IMR-90 (cell line): ENCODE data around the gene TUBB6. TPM values are rescaled to one million over a fixed set of nuclear protein-coding genes. Genes with fewer than 3 reads are reported as not detected.
A peak's percentile ranks its signal among the peaks of the same experiment; 100 is the strongest.

Experiments used
- ATAC-seq: fragments of 200-7000 bp; cut with Tn5 transposase; 2 replicates; pipeline ENCODE4 v1.9.1; 2020; ENCODE audit warnings: low read depth, mild to moderate bottlenecking, moderate library complexity
- BruUV-seq: library from RNA; stranded (reverse); fragments of 400-500 nt; replicated peaks from 2 replicates; lab custom pipeline; 2021; lab: Mats Ljungman, UMichigan
- CTCF ChIA-PET: fragments of 300-600 bp; formaldehyde crosslinking; extraction: SDS; loops from one replicate; lab custom pipeline; 2021; ENCODE audit warnings: antibody characterized with exemption; lab: Yijun Ruan, JAX
- POLR2A ChIA-PET: fragments of 300-600 bp; sonication (Branson Sonifier 250); formaldehyde crosslinking; loops from one replicate; lab custom pipeline; 2022; ENCODE audit warnings: antibody characterized with exemption; ENCODE audit not compliant: unreplicated experiment; lab: Charles Lee
- DNase-seq: peaks from one replicate; pipeline ENCODE4 v3.0.0; 2013
- H2AFZ ChIP-seq: replicated peaks from 2 replicates; pipeline ENCODE3; 2013; ENCODE audit warnings: low read length, mild to moderate bottlenecking; ENCODE audit not compliant: poor library complexity
- H2AK5ac ChIP-seq: 2 replicates; pipeline ENCODE4 v1.6.1; 2013; ENCODE audit warnings: low read depth, low read length, inconsistent platforms
- H2AK9ac ChIP-seq: replicated peaks from 2 replicates; pipeline ENCODE3; 2013; ENCODE audit warnings: mild to moderate bottlenecking, low read depth, low read length, moderate library complexity; ENCODE audit not compliant: poor library complexity
- H2BK120ac ChIP-seq: 2 replicates; pipeline ENCODE4 v1.6.1; 2013; ENCODE audit warnings: low read depth, low read length, inconsistent platforms
- H2BK15ac ChIP-seq: 3 replicates; pipeline ENCODE4 v1.6.1; 2013; ENCODE audit warnings: low read depth, low read length, inconsistent platforms
- H2BK20ac ChIP-seq: 2 replicates; pipeline ENCODE4 v1.6.1; 2013; ENCODE audit warnings: low read depth, mild to moderate bottlenecking, inconsistent platforms, low read length, moderate library complexity
- H2BK5ac ChIP-seq: 2 replicates; pipeline ENCODE4 v1.6.1; 2013; ENCODE audit warnings: mild to moderate bottlenecking, low read depth, low read length, inconsistent platforms; ENCODE audit not compliant: poor library complexity, severe bottlenecking
- H3K14ac ChIP-seq: replicated peaks from 2 replicates; pipeline ENCODE4 v1.6.1; 2013; ENCODE audit warnings: low read depth, low read length, inconsistent platforms
- H3K18ac ChIP-seq: 2 replicates; pipeline ENCODE4 v1.6.1; 2013; ENCODE audit warnings: low read depth, low read length, control low read depth
- H3K23ac ChIP-seq: 2 replicates; pipeline ENCODE4 v1.6.1; 2013; ENCODE audit warnings: low read depth, low read length, inconsistent platforms
- H3K27ac ChIP-seq: 2 replicates; pipeline ENCODE4 v1.5.1; 2013; ENCODE audit warnings: mild to moderate bottlenecking, control low read depth, low read length; ENCODE audit not compliant: insufficient read depth
- H3K27me3 ChIP-seq: 2 replicates; pipeline ENCODE4 v1.6.1; 2013; ENCODE audit warnings: low read length; ENCODE audit not compliant: control insufficient read depth, insufficient read depth
- H3K36me3 ChIP-seq: 2 replicates; pipeline ENCODE4 v1.6.1; 2013; ENCODE audit warnings: low read length, mixed read lengths; ENCODE audit not compliant: control insufficient read depth, insufficient read depth
- H3K4ac ChIP-seq: 2 replicates; pipeline ENCODE4 v1.6.1; 2013; ENCODE audit warnings: low read depth, low read length, inconsistent platforms
- H3K4me1 ChIP-seq: 2 replicates; pipeline ENCODE4 v1.6.1; 2013; ENCODE audit warnings: low read length, mixed read lengths; ENCODE audit not compliant: control insufficient read depth, insufficient read depth
- H3K4me2 ChIP-seq: 2 replicates; pipeline ENCODE4 v1.6.1; 2013; ENCODE audit warnings: low read depth, mild to moderate bottlenecking, control low read depth, low read length, moderate library complexity
- H3K4me3 ChIP-seq: 2 replicates; pipeline ENCODE4 v1.5.1; 2013; ENCODE audit warnings: low read depth, mild to moderate bottlenecking, control low read depth, low read length, moderate library complexity; ENCODE audit not compliant: insufficient read depth
- H3K56ac ChIP-seq: 2 replicates; pipeline ENCODE4 v1.6.1; 2013; ENCODE audit warnings: low read length, inconsistent platforms; ENCODE audit not compliant: insufficient read depth; ENCODE audit errors: extremely low read depth
- H3K79me1 ChIP-seq, 2 experiments: 2 replicates each; pipeline ENCODE4 v1.6.1; 2013; ENCODE audit warnings: low read length in 2 of 2, inconsistent platforms in 1 of 2, low read depth in 1 of 2
- H3K9ac ChIP-seq: 2 replicates; pipeline ENCODE4 v1.6.1; 2013; ENCODE audit warnings: low read depth, low read length, control low read depth
- H3K9me1 ChIP-seq: 2 replicates; pipeline ENCODE4 v1.6.1; 2013; ENCODE audit warnings: low read length, inconsistent platforms; ENCODE audit not compliant: insufficient read depth
- H3K9me3 ChIP-seq: 2 replicates; pipeline ENCODE4 v1.6.1; 2013; ENCODE audit warnings: low read length; ENCODE audit not compliant: control insufficient read depth, insufficient read depth
- H4K20me1 ChIP-seq: 2 replicates; pipeline ENCODE4 v1.6.1; 2013; ENCODE audit warnings: low read length, inconsistent platforms; ENCODE audit not compliant: insufficient read depth
- H4K5ac ChIP-seq: 2 replicates; pipeline ENCODE4 v1.6.1; 2013; ENCODE audit warnings: mild to moderate bottlenecking, low read depth, low read length, control low read depth
- H4K8ac ChIP-seq, 2 experiments: 2 replicates each; pipeline ENCODE4 v1.6.1; 2013; ENCODE audit warnings: low read depth in 2 of 2, low read length in 2 of 2, control low read depth in 1 of 2, inconsistent platforms in 1 of 2
- H4K91ac ChIP-seq: 2 replicates; pipeline ENCODE4 v1.6.1; 2013; ENCODE audit warnings: low read depth, low read length, inconsistent platforms; ENCODE audit not compliant: insufficient read depth
- BHLHE40 ChIP-seq: fragments of 150-350 bp; IDR thresholded peaks from 2 replicates; pipeline ENCODE4 v1.6.1; 2016; ENCODE audit warnings: mild to moderate bottlenecking, low read depth, low read length
- CEBPB ChIP-seq: IDR thresholded peaks from 2 replicates; pipeline ENCODE4 v1.6.1; 2012; ENCODE audit warnings: low read depth, low read length, improper control_type of control experiment
- FOS ChIP-seq: fragments of 150-350 bp; IDR thresholded peaks from 2 replicates; pipeline ENCODE4 v1.6.1; 2016; ENCODE audit warnings: low read depth, low read length
- MXI1 ChIP-seq: IDR thresholded peaks from 2 replicates; pipeline ENCODE4 v1.6.1; 2012; ENCODE audit warnings: low read depth, mild to moderate bottlenecking, low read length, moderate library complexity, borderline replicate concordance
- NFE2L2 ChIP-seq: fragments of 150-350 bp; IDR thresholded peaks from 2 replicates; pipeline ENCODE4 v1.6.1; 2016; ENCODE audit warnings: low read depth, mild to moderate bottlenecking, low read length
- WGBS, 2 experiments: methylation state at CpG; one replicate each; pipeline versions ENCODE4 v1.1.5 to v1.1.7; 2013; ENCODE audit warnings: missing lambda C conversion rate in 2 of 2; ENCODE audit not compliant: insufficient read length in 1 of 2; ENCODE audit errors: extremely low coverage in 2 of 2; 5-methylcytosine and 5-hydroxymethylcytosine counted together
- dilution Hi-C: fragments of 300-500 bp; cut with HindIII; formaldehyde crosslinking; loops from one replicate; pipeline ENCODE4 v1.14.3; 2018; ENCODE audit warnings: low sequenced_read_pairs; ENCODE audit not compliant: unreplicated experiment
- in situ Hi-C: fragments of 300-500 bp; cut with MboI; formaldehyde crosslinking; loops from 3 replicates; pipeline ENCODE4 v1.14.3; 2019; ENCODE audit warnings: low sequenced_read_pairs, inconsistent platforms, mixed read lengths
- intact Hi-C: fragments of 100-400 bp; cut with micrococcal nuclease; formaldehyde crosslinking; loops from 2 replicates; pipeline ENCODE4 v1.10.0; 2022
- polyA plus RNA-seq, 3 experiments: library from polyadenylated mRNA; depleted of rRNA; stranded (reverse); fragments of >200 nt; gene quantifications; 2 replicates each; pipeline ENCODE4 v1.2.3, GENCODE V29; 2012; ENCODE audit warnings: low replicate concordance in 1 of 3
- total RNA-seq: library from RNA; depleted of rRNA; stranded (reverse); fragments of >200 nt; gene quantifications from 2 replicates; pipeline ENCODE4 v1.2.3, GENCODE V29; 2012

Gene TUBB6
- total and polyA plus RNA-seq, 2 of the 4 experiments (the other 2 are of a cell fraction): 927 to 1,040 TPM

DNA sequence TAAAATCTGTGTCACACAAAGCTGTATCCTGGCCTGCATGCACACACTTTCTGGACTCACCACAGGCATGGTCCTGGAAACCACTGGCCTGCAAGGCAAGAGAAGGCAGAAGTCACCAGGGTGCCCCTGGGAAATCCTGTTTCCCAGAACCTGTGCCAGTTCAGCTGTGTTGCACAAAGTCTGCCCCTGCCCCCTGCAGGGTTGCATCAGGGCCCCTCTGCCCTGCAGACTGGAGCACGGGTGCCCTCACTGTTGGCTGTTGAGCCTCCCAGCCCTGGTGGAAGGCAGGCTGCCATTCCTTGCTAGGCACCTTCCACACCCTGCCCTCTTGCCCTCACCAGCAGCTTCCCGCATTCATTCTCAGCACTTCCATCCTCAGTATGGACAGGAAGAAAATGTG, 18.0 kb upstream of the TUBB6 start:
- H2BK15ac ChIP-seq: no peak overlapping the region
- no peak overlapping the region for H2AK9ac ChIP-seq
- no TSS peak for BruUV-seq
- H3K79me1 ChIP-seq: no peaks in the 10 kb centered on the region
- no peaks in the 10 kb centered on the region for H3K36me3 ChIP-seq
- no peak overlapping the region for H3K56ac ChIP-seq
- H3K4me3 ChIP-seq: no peak overlapping the region
- no peak overlapping the region; the same call in 1 of the 2 replicates for H3K23ac ChIP-seq
- peak overlapping the region; percentile 74 for H2AFZ ChIP-seq
- in situ Hi-C loops (no loop called here), intact Hi-C loops (no loop called here), dilution Hi-C loops (no loop called here)
- no peaks in the 10 kb centered on the region for H4K20me1 ChIP-seq
- no peaks in the 10 kb centered on the region for H3K27me3 ChIP-seq
- ChIA-PET POLR2A (no interaction called here), CTCF (no interaction called here)
- no peak for TF ChIP-seq MXI1
- TF ChIP-seq NFE2L2: no peak
- no peak for TF ChIP-seq BHLHE40
- TF ChIP-seq FOS: no peak
- no peak for TF ChIP-seq CEBPB
- no CpG with 5 or more reads among the region's 2 CpGs for WGBS, 2 experiments
- H2BK20ac ChIP-seq: no peak overlapping the region
- H4K5ac ChIP-seq: no peak overlapping the region
- H3K4ac ChIP-seq: no peak overlapping the region
- H3K4me1 ChIP-seq: peaks cover 11% of the 10 kb centered on the region
- 0 out of 2 replicates have a peak, but pooled peaks cover 4% of the 10 kb centered on the region for H3K9me1 ChIP-seq
- H3K9me3 ChIP-seq: no peaks in the 10 kb centered on the region
- H3K4me2 ChIP-seq: no peak overlapping the region
- H2AK5ac ChIP-seq: 0 out of 2 replicates have a peak overlapping the region, but pooled peaks have one; percentile 33
- no peak overlapping the region for H2BK120ac ChIP-seq
- H3K18ac ChIP-seq: no peak overlapping the region
- no peak for ATAC-seq
- H3K14ac ChIP-seq: no peak overlapping the region
- DNase-seq: no peak
- H4K91ac ChIP-seq: no peak overlapping the region
- H2BK5ac ChIP-seq: no peak overlapping the region
- no peak overlapping the region for H3K27ac ChIP-seq
- no peak overlapping the region for H4K8ac ChIP-seq
- H3K9ac ChIP-seq: no peak overlapping the region
